Astrocyte (in vitro differentiated cells and primary cell): ENCODE results near the gene TRIO.

Experiments
- EZH2 ChIP-seq: IDR thresholded peaks from 2 replicates; pipeline ENCODE4 v1.6.1; 2012; ENCODE audit warnings: mild to moderate bottlenecking, low read length, inconsistent platforms; ENCODE audit not compliant: insufficient read depth
- TF ChIP-seq, protein P1 (sequence below): IDR thresholded peaks from 2 replicates; pipeline ENCODE4 v1.5.1; 2011; ENCODE audit warnings: low read depth, mild to moderate bottlenecking, inconsistent platforms, low read length, moderate library complexity; ENCODE audit not compliant: insufficient read depth

DNA sequence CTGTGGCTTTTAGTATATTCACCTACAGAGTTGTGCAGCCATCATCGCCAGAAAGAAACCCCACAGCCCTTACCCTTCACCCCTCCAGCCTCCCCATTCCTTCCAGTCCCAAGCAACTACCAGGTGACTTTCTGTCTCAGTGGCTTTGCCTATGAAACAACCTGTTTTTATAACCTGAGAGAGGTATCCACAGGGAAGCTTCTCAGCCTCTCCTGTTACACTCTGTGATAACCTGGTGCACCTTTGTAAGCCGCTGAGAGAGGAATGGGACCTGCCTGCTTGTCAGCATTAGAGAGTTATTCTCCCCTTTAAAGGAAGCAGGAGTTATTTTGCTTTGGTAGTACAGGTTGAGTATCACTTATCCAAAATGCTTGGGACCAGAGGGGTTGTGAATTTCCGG is 93.6 kb downstream of the TRIO start:
- TF ChIP-seq, protein P1, sequence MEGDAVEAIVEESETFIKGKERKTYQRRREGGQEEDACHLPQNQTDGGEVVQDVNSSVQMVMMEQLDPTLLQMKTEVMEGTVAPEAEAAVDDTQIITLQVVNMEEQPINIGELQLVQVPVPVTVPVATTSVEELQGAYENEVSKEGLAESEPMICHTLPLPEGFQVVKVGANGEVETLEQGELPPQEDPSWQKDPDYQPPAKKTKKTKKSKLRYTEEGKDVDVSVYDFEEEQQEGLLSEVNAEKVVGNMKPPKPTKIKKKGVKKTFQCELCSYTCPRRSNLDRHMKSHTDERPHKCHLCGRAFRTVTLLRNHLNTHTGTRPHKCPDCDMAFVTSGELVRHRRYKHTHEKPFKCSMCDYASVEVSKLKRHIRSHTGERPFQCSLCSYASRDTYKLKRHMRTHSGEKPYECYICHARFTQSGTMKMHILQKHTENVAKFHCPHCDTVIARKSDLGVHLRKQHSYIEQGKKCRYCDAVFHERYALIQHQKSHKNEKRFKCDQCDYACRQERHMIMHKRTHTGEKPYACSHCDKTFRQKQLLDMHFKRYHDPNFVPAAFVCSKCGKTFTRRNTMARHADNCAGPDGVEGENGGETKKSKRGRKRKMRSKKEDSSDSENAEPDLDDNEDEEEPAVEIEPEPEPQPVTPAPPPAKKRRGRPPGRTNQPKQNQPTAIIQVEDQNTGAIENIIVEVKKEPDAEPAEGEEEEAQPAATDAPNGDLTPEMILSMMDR = no peak
- no peak for TF ChIP-seq EZH2
